Esophagus muscularis mucosa (tissue), 4 donors: Measurements from ENCODE around the gene MED22. TPM values are rescaled to one million over a fixed set of nuclear protein-coding genes. Genes with fewer than 3 reads are reported as not detected.

Source experiments
- DNase-seq: peaks from one replicate; pipeline ENCODE4 v3.0.0-alpha.2; 2017; ENCODE audit errors: extremely low spot score
- H3K27ac ChIP-seq, 4 donors: fragments of 200-600 bp; sonication (generic); replicated peaks in 1 of 4; 1 replicate in 3 of 4; 2 replicates in 1 of 4; pipeline ENCODE4 v1.5.1; 2016 to 2019; ENCODE audit warnings: mild to moderate bottlenecking in 1 of 4
- H3K27me3 ChIP-seq, 4 donors: fragments of 200-600 bp; sonication (generic); one replicate each; pipeline versions ENCODE4 v1.5.1 to v1.6.0; 2016 to 2019
- H3K36me3 ChIP-seq, 4 donors: fragments of 200-600 bp; sonication (generic); one replicate each; pipeline ENCODE4 v1.5.1; 2016 to 2019
- H3K4me1 ChIP-seq, 4 donors: fragments of 200-600 bp; sonication (generic); one replicate each; pipeline ENCODE4 v1.5.1; 2016 to 2019
- H3K4me3 ChIP-seq, 4 donors: fragments of 200-600 bp; sonication (generic); 1 replicate in 2 of 4; 2 replicates in 2 of 4; pipeline ENCODE4 v1.5.1; 2016 to 2019; ENCODE audit warnings: mild to moderate bottlenecking in 4 of 4, moderate library complexity in 1 of 4
- H3K9me3 ChIP-seq, 4 donors: fragments of 200-600 bp; sonication (generic); 1 replicate in 3 of 4; 2 replicates in 1 of 4; pipeline ENCODE4 v1.5.1; 2016 to 2019
- EP300 ChIP-seq: sonication (generic); formaldehyde crosslinking; IDR thresholded peaks from one replicate; pipeline ENCODE4 v1.6.1; 2017; ENCODE audit warnings: antibody characterized with exemption
- POLR2A ChIP-seq: fragments of 450-650 bp; IDR thresholded peaks from one replicate; pipeline ENCODE4 v1.6.1; 2017; ENCODE audit warnings: antibody characterized with exemption, moderate library complexity, mild to moderate bottlenecking, low read depth
- POLR2AphosphoS5 ChIP-seq, 2 donors: sonication (generic); formaldehyde crosslinking; IDR thresholded peaks; one replicate each; pipeline ENCODE4 v1.6.1; 2017; ENCODE audit warnings: antibody characterized with exemption in 2 of 2
- WGBS: methylation state at CpG from one replicate; pipeline ENCODE4 v1.1.5; 2018; 5-methylcytosine and 5-hydroxymethylcytosine counted together
- intact Hi-C: fragments of 100-400 bp; cut with DNase I; formaldehyde crosslinking; loops from one replicate; pipeline ENCODE4 v1.15.1; 2023
- total RNA-seq, 4 donors: library from RNA; depleted of rRNA; stranded (reverse); fragments of >200 nt; gene quantifications; one replicate each; pipeline versions ENCODE4 v1.1.0 to v1.2.1, GENCODE V29; 2016
- TF ChIP-seq, protein P1 (sequence below), 3 experiments: fragments of 200-600 bp in 2 of 3; fragments of 450-650 bp in 1 of 3; sonication (generic) in 2 of 3; IDR thresholded peaks; one replicate each; pipeline ENCODE4 v1.5.1; 2017 to 2019; ENCODE audit warnings: antibody characterized with exemption in 3 of 3, mild to moderate bottlenecking in 2 of 3, moderate library complexity in 1 of 3

MED22 gene
- total RNA-seq, 4 donors from 2014 or later: 20.0 to 44.6 (median 35.5) TPM

- no peaks in the 10 kb centered on the region for H3K27me3 ChIP-seq
- H3K27ac ChIP-seq: peak overlapping the region; percentile 90 to 96 (median 94)
- TF ChIP-seq EP300 (no peak), POLR2AphosphoS5 (IDR thresholded peaks at IDR 0.05) (no peak)
- DNase-seq: no peak
- peaks cover 25 to 47% (median 41%) of the 10 kb centered on the region in 4 donors for H3K4me1 ChIP-seq
- H3K4me3 ChIP-seq: peak overlapping the region; percentile 93 to 99 (median 96)
- H3K36me3 ChIP-seq: peaks cover 41 to 73% (median 72%) of the 10 kb centered on the region in 4 donors
- intact Hi-C loops: no loop called here
- 26% methylated on average over 17 of the region's 25 CpGs for WGBS
- H3K9me3 ChIP-seq: no peaks in the 10 kb centered on the region
Observed at GRCh38 chr9:133348718-133349573, 1.0 kb upstream of the MED22 start.

GRCh38 chr9:133347515-133347984 is 381 bp downstream of the MED22 start:
- TF ChIP-seq POLR2AphosphoS5 (IDR thresholded peaks at IDR 0.05) (no peak), POLR2A (no peak), EP300 (no peak)
- TF ChIP-seq, protein P1, sequence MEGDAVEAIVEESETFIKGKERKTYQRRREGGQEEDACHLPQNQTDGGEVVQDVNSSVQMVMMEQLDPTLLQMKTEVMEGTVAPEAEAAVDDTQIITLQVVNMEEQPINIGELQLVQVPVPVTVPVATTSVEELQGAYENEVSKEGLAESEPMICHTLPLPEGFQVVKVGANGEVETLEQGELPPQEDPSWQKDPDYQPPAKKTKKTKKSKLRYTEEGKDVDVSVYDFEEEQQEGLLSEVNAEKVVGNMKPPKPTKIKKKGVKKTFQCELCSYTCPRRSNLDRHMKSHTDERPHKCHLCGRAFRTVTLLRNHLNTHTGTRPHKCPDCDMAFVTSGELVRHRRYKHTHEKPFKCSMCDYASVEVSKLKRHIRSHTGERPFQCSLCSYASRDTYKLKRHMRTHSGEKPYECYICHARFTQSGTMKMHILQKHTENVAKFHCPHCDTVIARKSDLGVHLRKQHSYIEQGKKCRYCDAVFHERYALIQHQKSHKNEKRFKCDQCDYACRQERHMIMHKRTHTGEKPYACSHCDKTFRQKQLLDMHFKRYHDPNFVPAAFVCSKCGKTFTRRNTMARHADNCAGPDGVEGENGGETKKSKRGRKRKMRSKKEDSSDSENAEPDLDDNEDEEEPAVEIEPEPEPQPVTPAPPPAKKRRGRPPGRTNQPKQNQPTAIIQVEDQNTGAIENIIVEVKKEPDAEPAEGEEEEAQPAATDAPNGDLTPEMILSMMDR (IDR thresholded peaks at IDR 0.05): no peak
- 0% methylated on average over 13 of the region's 41 CpGs for WGBS
- Histone ChIP-seq H3K27ac (peak overlapping the region; percentile 90 to 96 (median 94)), H3K36me3 (peaks cover 52 to 77% (median 73%) of the 10 kb centered on the region in 4 donors), H3K27me3 (no peaks in the 10 kb centered on the region), H3K4me1 (peaks cover 25 to 48% (median 41%) of the 10 kb centered on the region in 4 donors), H3K9me3 (no peaks in the 10 kb centered on the region), H3K4me3 (peak overlapping the region; percentile 93 to 99 (median 96))
- DNase-seq: no peak
- intact Hi-C loops: no loop called here

GRCh38 chr9:133346021-133346785 is 1.7 kb downstream of the MED22 start:
- peaks cover 25 to 55% (median 50%) of the 10 kb centered on the region in 4 donors for H3K4me1 ChIP-seq
- WGBS: 47% methylated on average over 14 of the region's 15 CpGs
- peaks cover 47 to 77% (median 73%) of the 10 kb centered on the region in 4 donors for H3K36me3 ChIP-seq
- peak overlapping the region; percentile 93 to 99 (median 96) for H3K4me3 ChIP-seq
- no peak for DNase-seq
- no peak for TF ChIP-seq POLR2AphosphoS5 (IDR thresholded peaks at IDR 0.05)
- no peak for TF ChIP-seq POLR2A
- TF ChIP-seq, protein P1 (IDR thresholded peaks at IDR 0.05): no peak
- no peak for TF ChIP-seq EP300
- H3K27ac ChIP-seq: peak overlapping the region; percentile 90 to 96 (median 94)
- intact Hi-C loops: no loop called here
- H3K27me3 ChIP-seq: no peaks in the 10 kb centered on the region
- H3K9me3 ChIP-seq: no peaks in the 10 kb centered on the region

DNA sequence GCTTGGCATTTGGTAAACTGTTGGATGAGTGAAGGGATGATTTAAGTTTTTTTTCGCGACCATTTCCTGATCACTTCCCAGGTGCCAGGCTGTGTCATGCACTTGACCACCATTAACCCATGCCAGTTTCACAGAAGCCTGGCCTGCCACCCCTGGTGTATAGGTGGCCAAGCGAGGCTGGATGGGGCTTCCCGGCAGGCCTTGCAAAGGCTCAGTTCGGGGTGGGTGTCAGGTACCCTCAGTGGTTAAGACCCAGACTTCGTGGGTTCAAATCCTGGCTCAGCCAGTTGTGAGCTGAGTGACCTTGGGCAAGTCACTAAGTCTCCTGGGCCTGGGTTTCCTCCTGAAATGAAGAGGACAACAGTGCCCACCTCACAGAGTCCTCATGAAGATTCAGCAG is 2.3 kb downstream of the MED22 start:
- intact Hi-C loops: no loop called here
- WGBS: 88% methylated on average over 6 of the region's 6 CpGs
- peak overlapping the region in 1 of 4 donors; percentile 90 for H3K27ac ChIP-seq
- H3K4me3 ChIP-seq: no peak overlapping the region
- peaks cover 25 to 55% (median 50%) of the 10 kb centered on the region in 4 donors for H3K4me1 ChIP-seq
- H3K9me3 ChIP-seq: no peaks in the 10 kb centered on the region
- H3K36me3 ChIP-seq: peaks cover 45 to 77% (median 73%) of the 10 kb centered on the region in 4 donors
- no peak for DNase-seq
- H3K27me3 ChIP-seq: no peaks in the 10 kb centered on the region
- TF ChIP-seq, protein P1 (IDR thresholded peaks at IDR 0.05): no peak
- TF ChIP-seq POLR2A (no peak), EP300 (no peak), POLR2AphosphoS5 (IDR thresholded peaks at IDR 0.05) (no peak)

- no peak for DNase-seq
- H3K4me3 ChIP-seq: no peak overlapping the region
- H3K9me3 ChIP-seq: no peaks in the 10 kb centered on the region
- H3K27me3 ChIP-seq: no peaks in the 10 kb centered on the region
- peaks cover 38 to 76% (median 73%) of the 10 kb centered on the region in 4 donors for H3K36me3 ChIP-seq
- 94% methylated on average over 10 of the region's 12 CpGs for WGBS
- H3K27ac ChIP-seq: no peak overlapping the region
- intact Hi-C loops: no loop called here
- TF ChIP-seq POLR2A (no peak), EP300 (no peak), POLR2AphosphoS5 (IDR thresholded peaks at IDR 0.05) (no peak)
- TF ChIP-seq, protein P1 (IDR thresholded peaks at IDR 0.05): no peak
- peaks cover 24 to 49% (median 47%) of the 10 kb centered on the region in 4 donors for H3K4me1 ChIP-seq
Observed at GRCh38 chr9:133344979-133345378, 3.0 kb downstream of the MED22 start.
